ENCODE results near the gene MX1.

DNA sequence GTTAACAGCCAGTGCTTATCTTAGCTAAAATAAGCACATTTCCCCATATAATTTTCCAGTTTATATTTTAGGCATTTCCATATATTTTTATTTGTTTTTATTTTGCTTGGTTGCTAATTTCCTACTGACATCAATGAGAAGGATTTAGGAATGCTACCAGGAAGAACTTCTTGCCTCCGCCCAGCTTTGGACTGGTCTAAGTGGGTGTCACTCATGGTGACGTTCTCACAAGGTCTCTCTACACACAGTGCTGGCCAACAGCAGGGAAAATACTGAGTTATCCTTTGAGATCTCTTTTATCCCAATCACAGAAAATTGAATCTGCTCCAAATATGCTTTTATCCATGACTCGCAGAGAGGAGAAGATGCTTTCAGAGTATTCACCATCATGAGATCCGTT, 13.2 kb downstream of the MX1 start:
- TF ChIP-seq MYC (IDR thresholded peaks at IDR 0.05; ENCODE audit: low read depth, low read length): no peak
- TF ChIP-seq, protein P1, sequence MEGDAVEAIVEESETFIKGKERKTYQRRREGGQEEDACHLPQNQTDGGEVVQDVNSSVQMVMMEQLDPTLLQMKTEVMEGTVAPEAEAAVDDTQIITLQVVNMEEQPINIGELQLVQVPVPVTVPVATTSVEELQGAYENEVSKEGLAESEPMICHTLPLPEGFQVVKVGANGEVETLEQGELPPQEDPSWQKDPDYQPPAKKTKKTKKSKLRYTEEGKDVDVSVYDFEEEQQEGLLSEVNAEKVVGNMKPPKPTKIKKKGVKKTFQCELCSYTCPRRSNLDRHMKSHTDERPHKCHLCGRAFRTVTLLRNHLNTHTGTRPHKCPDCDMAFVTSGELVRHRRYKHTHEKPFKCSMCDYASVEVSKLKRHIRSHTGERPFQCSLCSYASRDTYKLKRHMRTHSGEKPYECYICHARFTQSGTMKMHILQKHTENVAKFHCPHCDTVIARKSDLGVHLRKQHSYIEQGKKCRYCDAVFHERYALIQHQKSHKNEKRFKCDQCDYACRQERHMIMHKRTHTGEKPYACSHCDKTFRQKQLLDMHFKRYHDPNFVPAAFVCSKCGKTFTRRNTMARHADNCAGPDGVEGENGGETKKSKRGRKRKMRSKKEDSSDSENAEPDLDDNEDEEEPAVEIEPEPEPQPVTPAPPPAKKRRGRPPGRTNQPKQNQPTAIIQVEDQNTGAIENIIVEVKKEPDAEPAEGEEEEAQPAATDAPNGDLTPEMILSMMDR (IDR thresholded peaks at IDR 0.05; ENCODE audit: extremely low read depth in 1 of 2, insufficient read depth in 1 of 2, low read depth in 1 of 2, low read length in 2 of 2): no peak
- TF ChIP-seq, protein P2, sequence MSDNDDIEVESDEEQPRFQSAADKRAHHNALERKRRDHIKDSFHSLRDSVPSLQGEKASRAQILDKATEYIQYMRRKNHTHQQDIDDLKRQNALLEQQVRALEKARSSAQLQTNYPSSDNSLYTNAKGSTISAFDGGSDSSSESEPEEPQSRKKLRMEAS (IDR thresholded peaks at IDR 0.05; ENCODE audit: insufficient read depth, insufficient read length): no peak
- TF ChIP-seq EZH2 (IDR thresholded peaks at IDR 0.05; ENCODE audit: borderline replicate concordance, low read depth, low read length, severe bottlenecking): no peak
- no peak for TF ChIP-seq POLR2AphosphoS5 (IDR thresholded peaks at IDR 0.05; ENCODE audit: insufficient read depth, low read depth, low read length)
- TF ChIP-seq POLR2A (IDR thresholded peaks at IDR 0.05; ENCODE audit: low read depth, low read length): no peak
- TF ChIP-seq JUN (IDR thresholded peaks at IDR 0.05; ENCODE audit: borderline replicate concordance, insufficient read depth, insufficient read length, low read depth): no peak
- no peak for TF ChIP-seq FOS (IDR thresholded peaks at IDR 0.05; ENCODE audit: borderline replicate concordance, insufficient read depth, low read length)
- no peak for TF ChIP-seq GATA2 (IDR thresholded peaks at IDR 0.05; ENCODE audit: insufficient read depth, insufficient read length, low read depth, low read length)

Data from endothelial cell of umbilical vein (primary cell).